T-helper 2 cell (primary cell): ENCODE results near the gene PCYOX1L.
A peak's percentile ranks its signal among the peaks of the same experiment; 100 is the strongest.

Experiments
- DNase-seq, 5 experiments: peaks; one replicate each; pipeline versions ENCODE4 v3.0.0 to v3.0.0-alpha.2; 2012 to 2022

PCYOX1L gene

DNA sequence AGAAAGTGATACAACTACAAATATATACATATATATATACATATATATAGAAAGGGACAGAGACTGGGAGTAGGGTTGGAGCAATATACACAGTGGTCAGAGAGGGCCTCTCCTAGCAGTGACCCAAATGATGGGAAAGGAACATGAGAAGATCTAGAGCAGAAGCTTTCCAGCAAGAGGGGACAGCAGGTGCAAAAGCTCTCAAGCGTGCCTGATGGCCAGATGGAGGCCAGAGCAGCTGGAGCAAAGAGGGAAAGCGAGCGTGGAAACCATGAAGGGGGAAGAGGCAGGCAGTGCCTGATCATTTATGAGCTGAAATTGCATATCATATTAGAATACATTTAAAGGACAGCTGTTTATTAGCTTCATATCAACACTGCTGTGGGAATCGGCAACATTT is 20.1 kb upstream of the PCYOX1L start:
- DNase-seq, result no peak

DNA sequence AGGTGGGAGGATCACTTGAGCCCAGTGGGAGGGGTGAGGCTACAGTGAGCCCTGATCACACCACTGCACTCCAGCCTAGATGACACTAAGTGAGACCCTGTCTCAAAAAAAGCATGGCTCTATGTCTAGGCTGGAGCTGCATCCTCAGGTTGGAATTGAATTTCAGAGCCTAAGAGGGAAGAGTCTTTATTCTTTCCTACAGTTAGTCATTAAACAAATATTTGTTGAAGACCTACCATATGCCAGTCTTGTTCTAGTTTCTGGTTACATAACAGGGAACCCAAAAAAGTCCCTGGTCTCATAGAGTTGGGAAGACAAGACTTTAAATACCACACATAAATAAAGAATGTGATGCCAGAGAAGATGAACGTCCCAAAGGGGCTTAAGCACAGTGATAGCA is 19.5 kb upstream of the PCYOX1L start:
- DNase-seq, result no peak

GRCh38 chr5:149340920-149341319 is 16.9 kb upstream of the PCYOX1L start:
- no peak for DNase-seq

DNA sequence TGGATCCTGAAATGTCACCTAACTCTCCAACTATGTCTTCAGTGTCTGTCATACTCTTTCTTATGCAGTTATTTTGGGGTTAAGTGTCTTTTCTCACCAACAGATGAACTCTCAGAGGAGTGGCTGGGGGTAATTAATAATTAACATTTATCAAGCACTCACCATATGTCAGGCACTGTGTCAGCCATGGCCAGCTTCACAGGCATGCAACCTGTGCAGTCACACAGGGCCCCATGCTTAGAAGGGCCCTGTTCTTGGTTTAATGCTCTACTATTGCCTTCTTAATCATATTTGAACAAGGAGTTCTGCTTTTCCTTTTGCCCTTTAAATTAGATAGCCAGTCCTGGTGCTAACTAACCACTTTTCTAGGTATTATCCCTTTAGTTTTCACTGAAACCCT is 16.0 kb upstream of the PCYOX1L start:
- DNase-seq, result no peak

DNA sequence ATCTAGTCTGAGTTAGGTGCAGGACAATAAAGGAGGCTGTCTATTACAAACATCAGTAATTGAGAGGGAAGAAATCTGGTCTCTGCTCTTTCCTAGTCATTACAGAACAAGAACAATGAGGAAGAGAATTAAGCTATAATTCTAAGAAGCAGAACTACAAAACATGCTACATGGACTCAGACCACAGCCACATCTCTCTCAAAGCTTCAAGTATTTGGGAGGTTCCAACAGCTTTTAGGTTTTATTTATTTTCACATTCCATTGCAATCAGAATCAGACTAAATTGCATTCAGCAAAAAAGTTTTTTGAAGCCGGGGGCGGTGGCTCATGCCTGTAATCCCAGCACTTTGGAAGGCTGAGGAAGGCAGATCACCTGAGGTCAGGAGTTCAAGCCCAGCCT is 13.7 kb upstream of the PCYOX1L start:
- no peak for DNase-seq

DNA sequence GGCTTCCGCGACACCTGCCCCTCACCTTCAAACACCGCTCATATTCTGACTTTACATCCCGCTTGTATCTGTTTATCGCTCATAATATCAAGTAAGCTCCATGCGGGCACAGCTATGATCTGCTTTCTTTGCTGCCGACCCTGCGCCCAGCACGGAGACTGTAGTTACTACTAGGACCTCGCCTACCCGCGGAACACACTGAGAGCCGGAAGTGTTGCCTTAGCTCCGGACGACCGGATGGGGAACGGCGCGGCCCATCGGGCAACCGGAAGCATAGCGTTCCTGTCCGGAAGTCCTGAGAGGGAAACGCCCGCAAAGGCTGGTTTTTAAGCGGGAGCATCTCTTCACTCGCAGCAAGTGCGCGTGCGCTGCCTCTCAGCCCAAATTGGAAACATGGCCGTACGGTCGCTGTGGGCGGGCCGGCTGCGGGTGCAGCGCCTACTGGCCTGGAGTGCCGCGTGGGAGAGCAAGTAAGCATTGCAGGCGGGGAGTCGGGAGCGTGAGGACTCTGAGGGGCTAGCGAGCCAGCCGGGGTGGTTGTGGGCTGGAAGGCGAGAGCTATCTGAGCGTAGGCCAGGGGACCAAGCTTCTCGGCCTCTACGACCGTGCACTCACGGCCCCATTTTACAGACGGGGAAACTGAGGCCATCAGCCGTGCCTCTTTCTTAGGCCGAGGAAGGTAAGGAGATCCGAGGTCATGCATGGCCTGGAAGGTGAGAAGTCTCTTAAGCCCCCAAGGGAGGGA is 12.5 kb upstream of the PCYOX1L start, which contains the start of gene GRPEL2:
Gene GRPEL2, plus strand, starts transcription at position 353 of the 745 bp plus-strand sequence. Its CDS starts 41 bp downstream, at position 394.
- DNase-seq, result peak; percentile 59 to 95 (median 79)

- peak in 1 of 5 experiments; percentile 43 for DNase-seq
These were observed 12.0 kb upstream of the PCYOX1L start for GRCh38 chr5:149345892-149346222.

DNA sequence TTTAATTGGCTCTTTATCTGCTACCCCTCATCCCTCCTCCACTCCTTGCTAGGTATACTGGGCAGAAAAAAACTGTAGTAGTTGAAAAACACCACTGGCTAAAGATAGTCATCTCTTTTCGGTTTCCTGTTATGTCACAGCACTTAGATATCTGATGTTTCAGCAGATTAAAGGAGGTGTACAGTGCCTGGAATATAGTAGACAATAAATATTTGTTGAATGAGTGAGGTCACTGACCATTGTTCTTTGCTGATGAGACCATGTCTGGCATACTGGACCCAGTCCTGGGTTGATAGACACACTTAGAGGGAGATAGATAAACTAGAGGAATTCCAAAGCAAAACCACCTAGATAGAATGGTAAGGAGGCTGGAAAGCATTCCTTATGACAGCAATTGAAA is 9.3 kb upstream of the PCYOX1L start:
- DNase-seq, result peak in 2 of 5 experiments; percentile 36 to 85

DNA sequence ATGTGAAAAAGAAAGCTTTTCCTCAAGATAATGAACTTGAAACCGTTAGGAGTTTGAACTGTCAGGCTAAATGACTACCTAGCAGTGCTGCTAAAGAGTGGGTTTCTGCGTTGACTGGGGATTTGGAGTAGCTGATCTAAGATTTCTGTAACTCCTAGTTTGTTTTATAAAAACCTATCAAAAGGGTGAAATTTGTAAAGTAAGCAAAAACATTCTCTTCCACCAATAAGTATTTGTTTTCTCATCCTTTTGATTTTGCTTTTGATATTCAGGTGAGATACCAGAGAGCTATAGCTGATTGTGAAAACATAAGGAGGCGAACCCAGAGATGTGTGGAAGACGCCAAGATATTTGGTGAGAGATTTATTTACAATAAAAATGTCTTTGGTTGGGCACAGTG is 8.5 kb upstream of the PCYOX1L start:
- DNase-seq, result no peak

GRCh38 chr5:149352169-149352568 is 5.7 kb upstream of the PCYOX1L start:
- no peak for DNase-seq

- no peak for DNase-seq
These were observed 3.9 kb upstream of the PCYOX1L start for GRCh38 chr5:149353911-149354310.

DNA sequence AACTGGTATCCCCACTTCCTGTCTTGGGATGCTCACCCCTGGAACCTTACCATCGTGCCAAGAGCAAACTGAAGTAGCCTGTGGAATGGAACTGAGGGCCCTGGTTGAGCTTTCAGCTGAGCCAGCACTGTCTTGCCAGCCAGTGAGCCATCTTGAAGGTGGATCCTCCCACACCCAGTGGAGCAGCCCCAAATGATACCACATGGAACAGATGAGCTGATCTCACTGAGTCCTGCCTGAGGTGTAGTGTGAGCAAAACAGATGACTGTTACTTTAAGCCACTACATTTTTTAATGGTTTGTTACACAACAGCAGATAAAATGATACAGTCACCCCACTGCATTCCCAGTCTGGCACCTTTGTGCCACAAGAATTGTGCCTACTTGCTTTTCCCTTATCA is 2.2 kb upstream of the PCYOX1L start:
- DNase-seq, result peak in 1 of 5 experiments; percentile 45

DNA sequence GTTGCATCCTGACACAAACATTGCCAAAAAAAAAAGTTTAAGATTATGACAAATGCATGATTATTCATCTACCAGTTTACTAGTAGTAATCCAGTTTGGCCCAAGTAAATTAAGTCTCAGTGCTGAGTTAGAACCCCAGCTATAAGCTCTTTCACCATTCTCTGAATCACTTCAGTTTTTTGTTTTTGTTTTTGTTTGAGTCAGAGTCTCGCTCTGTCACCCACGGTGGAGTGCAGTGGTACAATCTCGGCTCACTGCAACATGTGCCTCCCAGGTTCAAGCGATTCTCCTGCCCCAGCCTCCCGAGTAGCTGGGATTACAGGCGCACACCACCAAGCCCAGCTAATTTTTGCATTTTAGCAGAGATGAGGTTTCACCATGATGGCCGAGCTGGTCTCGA is 1.5 kb upstream of the PCYOX1L start:
- peak in 1 of 5 experiments; percentile 61 for DNase-seq

GRCh38 chr5:149358294-149358651 is 427 bp downstream of the PCYOX1L start:
- DNase-seq, result peak in 3 of 5 experiments; percentile 18 to 50 (median 21)

GRCh38 chr5:149358868-149359495 is 1.1 kb downstream of the PCYOX1L start:
- DNase-seq, result no peak

DNA sequence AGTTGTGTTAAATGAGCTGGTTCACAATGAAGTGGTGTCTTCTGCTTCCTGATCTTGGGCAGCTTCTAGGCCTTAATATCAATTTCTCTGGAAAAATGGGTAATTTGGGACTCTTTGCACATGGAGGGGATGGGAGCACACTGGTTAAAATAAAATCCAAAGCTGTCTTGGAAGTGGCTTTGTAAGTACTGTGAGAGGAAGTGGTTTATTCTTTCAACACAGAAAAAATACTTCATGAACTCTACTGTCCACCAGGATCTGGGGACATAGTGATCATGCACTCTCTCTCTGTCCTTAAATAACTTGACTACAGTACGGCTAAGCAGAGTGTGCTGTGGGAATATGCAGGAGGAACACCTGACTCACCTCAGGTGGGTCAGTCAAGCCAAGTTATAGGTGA is 2.4 kb downstream of the PCYOX1L start:
- no peak for DNase-seq

GRCh38 chr5:149362541-149362940 is 4.7 kb downstream of the PCYOX1L start:
- no peak for DNase-seq

- no peak for DNase-seq
These were observed 5.5 kb downstream of the PCYOX1L start for GRCh38 chr5:149363358-149363757.

DNA sequence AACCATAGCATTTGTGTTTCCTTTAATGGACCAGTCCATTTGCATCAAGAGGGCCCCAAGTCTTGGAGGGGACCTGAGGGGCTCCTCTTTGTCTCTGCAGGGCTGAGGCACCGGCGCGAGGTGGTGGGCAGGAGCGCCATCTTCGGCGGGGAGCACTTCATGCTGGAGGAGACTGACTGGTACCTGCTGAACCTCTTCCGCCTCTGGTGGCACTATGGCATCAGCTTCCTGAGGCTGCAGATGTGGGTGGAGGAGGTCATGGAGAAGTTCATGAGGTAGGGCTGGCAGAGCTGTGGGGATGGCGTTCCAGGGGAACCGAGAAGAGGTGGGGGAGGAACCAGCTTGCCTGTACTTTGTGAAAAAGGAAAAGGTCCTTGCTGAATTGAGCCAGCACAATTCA is 6.1 kb downstream of the PCYOX1L start:
- DNase-seq, result no peak

- no peak for DNase-seq
These were observed 6.9 kb downstream of the PCYOX1L start for GRCh38 chr5:149364719-149365118.

DNA sequence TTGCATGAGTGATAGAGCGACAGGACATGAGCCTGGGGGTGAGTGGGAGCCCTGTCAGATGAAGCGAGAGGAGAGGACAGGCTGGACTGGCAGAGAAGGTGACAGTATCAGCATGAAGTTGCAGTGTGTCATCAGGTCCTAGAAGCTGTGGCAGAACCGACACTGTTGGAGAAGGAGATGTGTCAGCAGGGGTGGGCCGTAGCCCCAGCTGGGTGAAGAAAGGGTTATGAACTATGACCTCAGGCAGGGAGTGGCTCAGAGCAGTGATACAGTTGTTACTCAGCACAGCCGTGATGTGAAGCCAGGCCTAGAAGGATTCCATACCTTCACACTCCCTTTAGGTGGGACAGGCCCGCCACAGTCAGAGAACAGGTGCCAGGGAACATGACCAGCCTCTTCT is 7.6 kb downstream of the PCYOX1L start:
- DNase-seq, result no peak

DNA sequence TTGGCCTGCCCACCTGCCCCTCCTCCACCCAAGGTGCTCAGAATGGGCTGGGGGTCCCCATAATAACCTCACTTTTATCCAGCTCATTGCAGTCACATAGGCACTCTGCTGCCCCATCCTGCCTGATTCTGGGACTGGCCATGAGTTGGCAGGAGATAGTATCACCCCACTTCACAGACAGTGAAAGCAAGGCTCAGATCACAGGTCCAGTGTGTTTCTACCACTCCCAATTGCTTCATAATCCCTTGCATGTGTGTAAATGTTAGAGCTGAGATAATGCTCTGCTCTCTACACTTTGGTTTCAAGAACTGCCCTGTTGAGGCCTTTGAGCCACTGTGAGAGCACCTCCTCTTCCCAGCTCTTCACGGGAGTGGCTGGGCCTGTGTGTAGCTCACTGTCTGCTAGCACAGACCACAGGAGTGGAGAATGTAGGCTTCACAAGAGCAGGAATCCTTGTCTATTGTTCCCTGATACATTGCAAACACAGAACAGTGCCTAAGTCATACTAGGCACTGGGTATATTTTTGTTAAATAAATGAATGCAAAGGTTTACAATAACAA is 8.4 kb downstream of the PCYOX1L start:
- DNase-seq, result no peak

GRCh38 chr5:149367249-149367971 is 9.6 kb downstream of the PCYOX1L start:
- DNase-seq, result peak in 3 of 5 experiments; percentile 31 to 55 (median 32)
